K562 (cell line): Measurements from ENCODE around the gene SH2D3A.

Experiments
- DPF2 ChIP-seq: fragments of 450-650 bp; IDR thresholded peaks from 2 replicates; pipeline ENCODE4 v1.6.1; 2016
- ESRRB ChIP-seq: fragments of 250-450 bp; sonication (Bioruptor Pico); IDR thresholded peaks from 2 replicates; pipeline ENCODE4 v1.5.0; 2020; ENCODE audit warnings: mild to moderate bottlenecking, moderate library complexity, borderline replicate concordance
- GATAD2A ChIP-seq: fragments of 450-650 bp; IDR thresholded peaks from 2 replicates; pipeline ENCODE4 v1.6.1; 2017
- KLF13 ChIP-seq: fragments of 450-650 bp; IDR thresholded peaks from 2 replicates; pipeline ENCODE4 v1.6.1; 2016; ENCODE audit warnings: missing genetic modification characterization, low read depth, mild to moderate bottlenecking, missing compliant biosample characterization, moderate library complexity, borderline replicate concordance
- MAX ChIP-seq: sonication (generic); formaldehyde crosslinking; IDR thresholded peaks from 2 replicates; pipeline ENCODE4 v1.9.0; 2022; ENCODE audit warnings: mild to moderate bottlenecking, missing genetic modification reagents
- MXD1 ChIP-seq: fragments of 250-450 bp; sonication (Bioruptor Pico); IDR thresholded peaks from 2 replicates; pipeline ENCODE4 v1.8.0; 2021; ENCODE audit warnings: borderline replicate concordance, mild to moderate bottlenecking, moderate library complexity; ENCODE audit not compliant: poor library complexity, severe bottlenecking

GRCh38 chr19:6713773-6714692 is 53.2 kb downstream of the SH2D3A start:
- no peak for TF ChIP-seq MAX
- TF ChIP-seq GATAD2A = no peak
- no peak for TF ChIP-seq DPF2
- no peak for TF ChIP-seq KLF13 (tag)
- no peak for TF ChIP-seq ESRRB
- no peak for TF ChIP-seq MXD1
